Thoracic aorta (tissue), 2 donors: ENCODE measurements around the gene AHNAK. TPM values are rescaled to one million over a fixed set of nuclear protein-coding genes. Genes with fewer than 3 reads are reported as not detected.

ENCODE experiments used
- ATAC-seq: fragments of 150-250 bp; one replicate; pipeline ENCODE4 v1.8.0; 2017; ENCODE audit warnings: low read depth; ENCODE audit not compliant: insufficient number of reproducible peaks, low FRiP score
- DNase-seq: peaks from one replicate; pipeline ENCODE4 v3.0.0-alpha.2; 2020; ENCODE audit warnings: low spot score
- H3K27ac ChIP-seq, 2 donors: fragments of 200-600 bp; sonication (generic); 1 replicate in 1 of 2; 2 replicates in 1 of 2; pipeline ENCODE4 v1.5.1; 2016; ENCODE audit warnings: mild to moderate bottlenecking in 2 of 2, moderate library complexity in 2 of 2
- H3K27me3 ChIP-seq: fragments of 200-600 bp; sonication (generic); replicated peaks from 2 replicates; pipeline ENCODE4 v1.6.0; 2016; ENCODE audit warnings: mild to moderate bottlenecking; ENCODE audit not compliant: insufficient read depth
- H3K36me3 ChIP-seq: fragments of 200-600 bp; sonication (generic); one replicate; pipeline ENCODE4 v1.5.1; 2016
- H3K4me1 ChIP-seq, 2 donors: fragments of 200-600 bp; sonication (generic); 1 replicate in 1 of 2; 2 replicates in 1 of 2; pipeline versions ENCODE4 v1.5.1 to v1.6.0; 2016; ENCODE audit warnings: low read depth in 2 of 2, mild to moderate bottlenecking in 1 of 2; ENCODE audit not compliant: control insufficient read depth in 1 of 2
- H3K4me3 ChIP-seq: fragments of 200-600 bp; sonication (generic); 2 replicates; pipeline ENCODE4 v1.5.1; 2016; ENCODE audit warnings: mild to moderate bottlenecking
- H3K9me3 ChIP-seq: fragments of 200-600 bp; sonication (generic); 2 replicates; pipeline ENCODE4 v1.5.1; 2016
- total RNA-seq, 2 donors: library from RNA; depleted of rRNA; stranded (reverse); fragments of >200 nt; gene quantifications; one replicate each; pipeline versions ENCODE4 v1.1.0 to v1.2.3, GENCODE V29; 2016
- TF ChIP-seq, protein P1 (sequence below): fragments of 200-600 bp; sonication (generic); IDR thresholded peaks from one replicate; pipeline ENCODE4 v1.5.1; 2019; ENCODE audit warnings: antibody characterized with exemption

AHNAK gene
- total RNA-seq, 2 donors from 2014 or later, result 1,009 to 1,046 TPM

DNA sequence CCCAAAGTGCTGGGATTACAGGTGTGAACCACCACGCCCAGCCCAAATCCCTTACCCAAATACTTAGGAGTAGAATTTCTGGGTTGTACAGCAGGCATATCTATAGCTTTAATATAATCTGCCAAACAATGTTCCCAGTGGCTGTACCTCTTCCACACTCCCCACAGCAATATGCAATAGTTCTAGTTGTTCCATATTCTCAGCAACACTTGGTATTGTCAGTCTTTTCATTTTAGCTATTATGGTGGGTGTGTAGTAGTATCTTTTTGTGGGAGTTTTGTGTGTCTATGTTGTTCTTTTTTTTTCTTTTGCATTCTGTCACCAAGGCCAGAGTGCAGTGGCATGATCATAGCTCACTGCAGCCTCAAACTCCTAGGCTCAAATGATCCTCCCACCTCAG, 109.0 kb downstream of the AHNAK start:
- TF ChIP-seq, protein P1, sequence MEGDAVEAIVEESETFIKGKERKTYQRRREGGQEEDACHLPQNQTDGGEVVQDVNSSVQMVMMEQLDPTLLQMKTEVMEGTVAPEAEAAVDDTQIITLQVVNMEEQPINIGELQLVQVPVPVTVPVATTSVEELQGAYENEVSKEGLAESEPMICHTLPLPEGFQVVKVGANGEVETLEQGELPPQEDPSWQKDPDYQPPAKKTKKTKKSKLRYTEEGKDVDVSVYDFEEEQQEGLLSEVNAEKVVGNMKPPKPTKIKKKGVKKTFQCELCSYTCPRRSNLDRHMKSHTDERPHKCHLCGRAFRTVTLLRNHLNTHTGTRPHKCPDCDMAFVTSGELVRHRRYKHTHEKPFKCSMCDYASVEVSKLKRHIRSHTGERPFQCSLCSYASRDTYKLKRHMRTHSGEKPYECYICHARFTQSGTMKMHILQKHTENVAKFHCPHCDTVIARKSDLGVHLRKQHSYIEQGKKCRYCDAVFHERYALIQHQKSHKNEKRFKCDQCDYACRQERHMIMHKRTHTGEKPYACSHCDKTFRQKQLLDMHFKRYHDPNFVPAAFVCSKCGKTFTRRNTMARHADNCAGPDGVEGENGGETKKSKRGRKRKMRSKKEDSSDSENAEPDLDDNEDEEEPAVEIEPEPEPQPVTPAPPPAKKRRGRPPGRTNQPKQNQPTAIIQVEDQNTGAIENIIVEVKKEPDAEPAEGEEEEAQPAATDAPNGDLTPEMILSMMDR, result no peak
- Histone ChIP-seq H3K9me3 (no peaks in the 10 kb centered on the region), H3K27ac (no peak overlapping the region), H3K4me1 (peaks cover 23 to 44% of the 10 kb centered on the region in 2 donors), H3K36me3 (no peaks in the 10 kb centered on the region), H3K27me3 (no peaks in the 10 kb centered on the region), H3K4me3 (no peak overlapping the region)
- DNase-seq, result no peak
- ATAC-seq, result no peak

DNA sequence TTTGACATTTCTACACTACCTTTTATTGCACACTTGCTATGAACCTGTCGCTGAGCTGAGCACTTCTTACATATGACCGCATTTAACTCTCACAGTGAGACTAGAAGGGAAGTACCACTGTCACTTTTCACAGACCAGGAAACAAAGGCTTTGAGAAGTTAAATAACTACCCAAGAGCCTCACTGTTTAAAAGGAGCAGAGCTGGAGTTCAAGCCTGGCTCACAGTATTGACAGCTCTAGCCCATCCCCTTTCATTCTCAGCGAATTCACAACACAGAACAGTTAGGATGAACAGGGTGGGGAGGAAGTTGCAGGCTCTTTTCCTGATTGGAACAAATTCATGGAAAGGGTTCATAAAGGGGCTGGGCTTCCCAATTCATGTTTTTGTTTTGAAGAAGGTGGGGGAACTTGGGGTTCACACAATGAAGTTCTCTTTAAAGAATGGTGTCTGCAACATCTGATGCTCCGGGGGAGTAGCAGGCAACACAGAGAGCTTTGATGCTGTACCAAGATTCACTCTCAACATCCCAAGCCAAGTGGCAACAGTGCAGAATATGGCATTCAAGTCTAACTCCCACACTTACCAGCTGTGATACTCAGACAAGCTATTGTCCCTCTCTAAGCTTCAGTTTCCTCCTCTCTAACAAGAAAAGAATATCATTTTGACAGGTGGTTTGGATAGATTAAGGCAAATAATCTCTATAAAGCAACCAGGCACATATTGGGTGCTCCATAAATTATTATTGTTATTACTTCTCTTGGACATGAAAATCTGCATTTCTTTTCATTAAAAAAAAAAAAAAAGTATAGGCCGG, 110.6 kb downstream of the AHNAK start:
- H3K27me3 ChIP-seq, result no peaks in the 10 kb centered on the region
- H3K9me3 ChIP-seq, result no peaks in the 10 kb centered on the region
- H3K4me1 ChIP-seq, result peaks cover 23 to 49% of the 10 kb centered on the region in 2 donors
- no peak overlapping the region for H3K4me3 ChIP-seq
- DNase-seq (no peak), ATAC-seq (no peak)
- H3K36me3 ChIP-seq, result no peaks in the 10 kb centered on the region
- TF ChIP-seq, protein P1, result no peak
- peak overlapping the region in 1 of 2 donors; percentile 39 for H3K27ac ChIP-seq

DNA sequence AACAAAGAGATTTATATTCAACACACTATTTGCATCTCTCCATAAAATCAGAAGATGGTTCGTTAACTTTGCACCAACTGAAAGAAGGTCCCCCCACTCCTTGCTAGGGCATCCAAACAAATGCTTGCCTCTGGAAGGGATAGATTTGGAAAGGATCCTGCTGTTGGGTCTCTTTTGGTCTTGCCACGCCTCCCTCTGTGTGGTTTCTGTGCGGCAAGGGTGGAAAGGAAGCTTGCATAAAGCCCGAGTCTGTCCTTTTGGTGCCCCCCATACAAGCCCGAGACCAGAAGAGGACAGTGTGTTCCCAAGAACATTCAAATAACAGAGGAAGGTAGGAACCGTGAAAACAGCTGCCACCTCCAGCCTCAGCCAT, 112.7 kb downstream of the AHNAK start:
- DNase-seq (no peak), ATAC-seq (no peak)
- Histone ChIP-seq H3K27me3 (no peaks in the 10 kb centered on the region), H3K36me3 (no peaks in the 10 kb centered on the region), H3K4me3 (peak overlapping the region; percentile 46), H3K4me1 (peaks cover 12 to 37% of the 10 kb centered on the region in 2 donors), H3K9me3 (no peaks in the 10 kb centered on the region), H3K27ac (peak overlapping the region; percentile 54 to 72)
- TF ChIP-seq, protein P1, result no peak

DNA sequence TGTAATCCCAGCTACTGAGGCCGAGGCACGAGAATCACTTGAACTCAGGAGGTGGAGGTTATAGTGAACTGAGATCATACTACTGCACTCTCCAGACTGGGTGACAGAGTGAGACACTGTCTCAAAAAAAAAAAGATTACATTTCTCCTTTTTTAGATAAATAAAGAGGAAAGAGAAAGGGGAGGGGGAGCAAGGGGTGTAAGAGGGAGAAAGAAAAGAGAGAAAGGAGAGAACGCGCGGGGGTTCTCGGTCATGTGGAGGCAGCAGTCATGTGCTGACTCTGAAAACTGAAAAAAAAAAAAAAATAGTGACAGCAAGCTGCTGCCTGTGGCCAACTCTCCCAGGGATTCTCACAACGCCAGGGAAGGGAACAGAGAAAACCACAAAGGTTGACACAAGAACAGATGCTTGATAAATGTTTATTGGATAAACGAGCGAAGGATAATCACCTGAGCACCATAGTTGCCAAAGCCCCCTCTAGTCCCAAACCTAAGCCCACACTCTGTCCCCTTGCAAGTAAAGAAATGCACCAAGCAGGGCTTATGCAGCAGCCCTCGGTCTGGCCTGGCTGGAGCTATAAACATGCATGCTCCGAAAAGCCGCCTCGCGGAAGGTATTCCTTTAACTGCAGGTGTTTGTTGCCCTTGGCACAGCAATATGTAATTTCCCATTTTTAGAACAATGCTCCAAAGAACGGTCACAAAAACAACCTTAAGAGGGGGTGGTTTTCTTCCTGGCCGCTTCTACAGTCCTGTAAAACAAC, 113.3 kb downstream of the AHNAK start:
- no peak for ATAC-seq
- TF ChIP-seq, protein P1, result no peak
- H3K4me1 ChIP-seq, result peaks cover 12 to 37% of the 10 kb centered on the region in 2 donors
- DNase-seq, result no peak
- H3K9me3 ChIP-seq, result no peaks in the 10 kb centered on the region
- H3K27ac ChIP-seq, result peak overlapping the region; percentile 54 to 72
- no peaks in the 10 kb centered on the region for H3K27me3 ChIP-seq
- peak overlapping the region; percentile 46 for H3K4me3 ChIP-seq
- no peaks in the 10 kb centered on the region for H3K36me3 ChIP-seq

DNA sequence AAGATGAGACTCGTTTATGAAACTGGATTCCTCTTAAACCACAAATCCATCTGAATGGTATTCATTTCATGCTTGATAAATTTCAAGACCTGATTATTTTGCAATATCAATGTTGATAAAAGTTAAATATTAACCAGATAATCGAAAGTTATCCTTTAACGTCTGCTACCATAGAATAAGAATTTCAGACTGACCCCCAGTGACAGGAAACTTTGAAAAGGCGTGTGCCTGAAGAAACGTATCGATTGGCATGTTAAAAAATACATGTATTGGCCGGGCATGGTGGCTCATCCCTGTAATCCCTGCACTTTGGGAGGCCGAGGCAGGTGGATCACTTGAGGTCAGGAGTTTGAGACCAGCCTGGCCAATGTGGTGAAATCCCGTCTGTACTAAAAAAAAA, 113.9 kb downstream of the AHNAK start:
- Histone ChIP-seq H3K4me3 (peak overlapping the region; percentile 46), H3K36me3 (no peaks in the 10 kb centered on the region), H3K27me3 (no peaks in the 10 kb centered on the region), H3K27ac (peak overlapping the region in 1 of 2 donors; percentile 72), H3K9me3 (no peaks in the 10 kb centered on the region), H3K4me1 (peaks cover 12 to 37% of the 10 kb centered on the region in 2 donors)
- TF ChIP-seq, protein P1, result no peak
- ATAC-seq (no peak), DNase-seq (no peak)
